Right lobe of liver (tissue), 6 donors: ENCODE measurements around the gene ADAM10. TPM values are rescaled to one million over a fixed set of nuclear protein-coding genes. Genes with fewer than 3 reads are reported as not detected.

ENCODE experiments used
- ATAC-seq, 4 donors: fragments of 200-7000 bp; cut with Tn5 transposase; one replicate each; pipeline ENCODE4 v1.9.1; 2020; ENCODE audit warnings: mild to moderate bottlenecking in 4 of 4, moderate library complexity in 4 of 4
- DNase-seq, 3 donors: peaks; one replicate each; pipeline ENCODE4 v3.0.0-alpha.2; 2020
- H3K27ac ChIP-seq, 3 donors: fragments of 200-600 bp; one replicate each; pipeline ENCODE4 v1.8.0; 2022
- H3K27me3 ChIP-seq, 2 donors: fragments of 200-600 bp; one replicate each; pipeline ENCODE4 v1.8.0; 2022
- H3K36me3 ChIP-seq, 4 donors: fragments of 200-600 bp; sonication (generic) in 1 of 4; one replicate each; pipeline versions ENCODE4 v1.5.1 to v1.8.0; 2017 to 2022; ENCODE audit warnings: control low read depth in 1 of 4
- H3K4me1 ChIP-seq, 4 donors: fragments of 200-600 bp; sonication (generic) in 1 of 4; one replicate each; pipeline versions ENCODE4 v1.5.1 to v1.8.0; 2017 to 2022; ENCODE audit warnings: control low read depth in 1 of 4
- H3K4me3 ChIP-seq, 3 donors: fragments of 200-600 bp; one replicate each; pipeline ENCODE4 v1.8.0; 2022
- H3K9me3 ChIP-seq, 4 donors: fragments of 200-600 bp; sonication (generic) in 1 of 4; one replicate each; pipeline versions ENCODE4 v1.5.1 to v1.8.0; 2017 to 2022; ENCODE audit warnings: control low read depth in 1 of 4
- CTCF ChIP-seq, 4 donors: fragments of 200-600 bp in 3 of 4; fragments of 450-650 bp in 1 of 4; IDR thresholded peaks; one replicate each; pipeline versions ENCODE4 v1.5.1 to v1.8.0; 2016 to 2022; ENCODE audit warnings: antibody characterized with exemption in 4 of 4, mild to moderate bottlenecking in 2 of 4
- POLR2A ChIP-seq: fragments of 450-650 bp; IDR thresholded peaks from one replicate; pipeline ENCODE4 v1.6.1; 2017; ENCODE audit warnings: antibody characterized with exemption, mild to moderate bottlenecking
- WGBS: methylation state at CpG from one replicate; pipeline ENCODE4 v1.1.6; 2018; ENCODE audit warnings: low coverage, low lambda C conversion rate; ENCODE audit not compliant: insufficient coverage; ENCODE audit errors: missing lambda C conversion rate; 5-methylcytosine and 5-hydroxymethylcytosine counted together
- intact Hi-C, 2 donors: fragments of 100-400 bp; cut with DNase I; formaldehyde crosslinking; loops; one replicate each; pipeline versions ENCODE4 v1.11.2 to v1.14.1; 2022
- total RNA-seq, 6 experiments: library from RNA; depleted of rRNA in 2 of 6; stranded (reverse); fragments of >200 nt in 2 of 6; fragmentation: NEBNext Ultra II Directional in 3 of 6; extraction: Animal tissue kit (Norgen Biotek cat#: 25700) in 3 of 6; gene quantifications; one replicate each; pipeline versions ENCODE4 v1.1.0 to v1.2.4, GENCODE V29; 2016 to 2023
- donor health status: DM: no; HTN: yes; CAD: no.
- donor health status: DM: no; HTN: no; CAD: no.
- donor health status: DM: no; HTN: no; CAD: no.
- donor health status: DM: no; HTN: yes; CAD: no.
- donor health status: DM: no; HTN: yes; CAD: no.

ADAM10 gene
- total RNA-seq, 6 experiments from 2014 or later = 24.1 to 78.1 (median 43.3) TPM

- Histone ChIP-seq H3K4me1 (peaks cover 0 to 38% (median 4%) of the 10 kb centered on the region in 4 donors), H3K9me3 (no peaks in the 10 kb centered on the region), H3K27ac (no peak overlapping the region), H3K27me3 (no peaks in the 10 kb centered on the region), H3K4me3 (no peak overlapping the region), H3K36me3 (no peaks in the 10 kb centered on the region)
- intact Hi-C loops = no loop called here
- 29% methylated on average over 1 of the region's 1 CpG for WGBS
- no peak for DNase-seq
- TF ChIP-seq CTCF (IDR thresholded peaks at IDR 0.05) (no peak), POLR2A (no peak)
- ATAC-seq = peak in 2 of 4 donors; percentile 45 to 48
These were observed 11.3 kb downstream of the ADAM10 start for GRCh38 chr15:58738046-58738707.

- H3K36me3 ChIP-seq = no peaks in the 10 kb centered on the region
- no peaks in the 10 kb centered on the region for H3K27me3 ChIP-seq
- H3K9me3 ChIP-seq = no peaks in the 10 kb centered on the region
- TF ChIP-seq CTCF (IDR thresholded peaks at IDR 0.05) (no peak), POLR2A (no peak)
- WGBS = 81% methylated on average over 3 of the region's 3 CpGs
- H3K4me1 ChIP-seq = peaks cover 0 to 29% (median 3%) of the 10 kb centered on the region in 4 donors
- DNase-seq = no peak
- intact Hi-C loops = no loop called here
- H3K27ac ChIP-seq = no peak overlapping the region
- H3K4me3 ChIP-seq = no peak overlapping the region
- no peak for ATAC-seq
These were observed 12.2 kb downstream of the ADAM10 start for GRCh38 chr15:58737298-58737697.

- no peak for ATAC-seq
These were observed 13.4 kb downstream of the ADAM10 start for GRCh38 chr15:58736018-58736643.

GRCh38 chr15:58734859-58735258 lies 14.6 kb downstream of the ADAM10 start:
- 15% methylated on average over 2 of the region's 2 CpGs for WGBS
- H3K4me1 ChIP-seq = peaks cover 0 to 27% (median 3%) of the 10 kb centered on the region in 4 donors
- ATAC-seq = peak; percentile 54 to 63 (median 60)

More at GRCh38 chr15:58736018-58736643, 13.4 kb downstream of the ADAM10 start:
- no peaks in the 10 kb centered on the region for H3K9me3 ChIP-seq
- TF ChIP-seq POLR2A (no peak), CTCF (IDR thresholded peaks at IDR 0.05) (no peak)
- H3K27ac ChIP-seq = no peak overlapping the region
- intact Hi-C loops = no loop called here
- H3K36me3 ChIP-seq = no peaks in the 10 kb centered on the region
- H3K4me1 ChIP-seq = peaks cover 0 to 27% (median 3%) of the 10 kb centered on the region in 4 donors
- H3K27me3 ChIP-seq = no peaks in the 10 kb centered on the region
- DNase-seq = no peak
- WGBS = 59% methylated on average over 2 of the region's 2 CpGs
- H3K4me3 ChIP-seq = no peak overlapping the region

More at GRCh38 chr15:58734859-58735258, 14.6 kb downstream of the ADAM10 start:
- DNase-seq = no peak
- no peak for TF ChIP-seq CTCF (IDR thresholded peaks at IDR 0.05)
- no peak for TF ChIP-seq POLR2A
- Histone ChIP-seq H3K27ac (no peak overlapping the region), H3K27me3 (no peaks in the 10 kb centered on the region), H3K36me3 (no peaks in the 10 kb centered on the region), H3K4me3 (no peak overlapping the region), H3K9me3 (no peaks in the 10 kb centered on the region)
- intact Hi-C loops = no loop called here
